ENCODE results near the gene OGFOD2. TPM values are rescaled to one million over a fixed set of nuclear protein-coding genes. Genes with fewer than 3 reads are reported as not detected.
A peak's percentile ranks its signal among the peaks of the same experiment; 100 is the strongest.

OGFOD2 gene
- total and polyA plus RNA-seq, 2 of the 13 experiments (the other 11 are each of a cell fraction or from before 2014, with no cell fraction given) = 13.2 to 14.6 TPM

DNA sequence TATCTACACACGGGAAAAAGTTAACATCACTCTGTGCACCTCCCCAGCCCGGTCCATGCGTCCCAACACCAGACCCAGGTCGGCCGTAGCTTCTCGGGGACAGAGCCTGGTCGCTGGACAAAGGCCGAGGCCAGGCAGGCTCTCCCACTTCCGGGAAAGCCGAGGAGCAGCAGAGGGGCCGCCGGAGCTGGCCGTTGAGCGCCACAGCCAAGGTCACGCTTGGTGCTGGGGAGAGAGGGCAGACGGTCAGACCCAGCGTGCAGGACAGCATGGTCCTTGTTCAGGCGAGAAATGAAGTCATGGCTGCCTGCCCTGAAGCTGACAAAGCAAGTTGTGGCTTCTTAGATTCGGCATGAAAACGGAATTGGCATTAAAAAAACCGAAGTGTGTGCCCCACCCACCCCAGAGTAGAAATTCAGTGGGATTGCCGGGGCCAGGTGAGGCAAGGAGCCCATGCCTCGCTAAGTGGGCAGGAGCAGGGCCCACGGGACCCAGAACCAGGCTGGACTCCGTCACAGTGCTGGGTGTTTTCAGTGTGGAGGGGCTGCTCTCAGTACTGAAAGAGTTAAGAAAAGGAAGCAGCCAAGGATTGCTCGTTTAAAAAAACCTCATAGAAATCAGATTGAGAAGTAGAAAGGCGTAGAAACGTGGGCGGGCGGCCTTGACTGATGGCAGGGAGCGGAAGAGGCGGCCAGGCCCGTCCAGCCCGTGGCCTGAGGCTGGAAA, 9.7 kb downstream of the OGFOD2 start (continued):
- TF ChIP-seq, protein P1, sequence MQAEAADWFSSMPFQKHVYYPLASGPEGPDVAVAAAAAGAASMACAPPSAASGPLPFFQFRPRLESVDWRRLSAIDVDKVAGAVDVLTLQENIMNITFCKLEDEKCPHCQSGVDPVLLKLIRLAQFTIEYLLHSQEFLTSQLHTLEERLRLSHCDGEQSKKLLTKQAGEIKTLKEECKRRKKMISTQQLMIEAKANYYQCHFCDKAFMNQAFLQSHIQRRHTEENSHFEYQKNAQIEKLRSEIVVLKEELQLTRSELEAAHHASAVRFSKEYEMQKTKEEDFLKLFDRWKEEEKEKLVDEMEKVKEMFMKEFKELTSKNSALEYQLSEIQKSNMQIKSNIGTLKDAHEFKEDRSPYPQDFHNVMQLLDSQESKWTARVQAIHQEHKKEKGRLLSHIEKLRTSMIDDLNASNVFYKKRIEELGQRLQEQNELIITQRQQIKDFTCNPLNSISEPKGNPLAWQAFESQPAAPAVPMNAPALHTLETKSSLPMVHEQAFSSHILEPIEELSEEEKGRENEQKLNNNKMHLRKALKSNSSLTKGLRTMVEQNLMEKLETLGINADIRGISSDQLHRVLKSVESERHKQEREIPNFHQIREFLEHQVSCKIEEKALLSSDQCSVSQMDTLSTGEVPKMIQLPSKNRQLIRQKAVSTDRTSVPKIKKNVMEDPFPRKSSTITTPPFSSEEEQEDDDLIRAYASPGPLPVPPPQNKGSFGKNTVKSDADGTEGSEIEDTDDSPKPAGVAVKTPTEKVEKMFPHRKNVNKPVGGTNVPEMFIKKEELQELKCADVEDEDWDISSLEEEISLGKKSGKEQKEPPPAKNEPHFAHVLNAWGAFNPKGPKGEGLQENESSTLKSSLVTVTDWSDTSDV (CRISPR knock-in tag; IDR thresholded peaks at IDR 0.05) = 0 out of 2 replicates have a peak, but pooled peaks have one; percentile 29
- TF ChIP-seq PHF8 (CRISPR knock-in tag; IDR thresholded peaks at IDR 0.05) (peak; percentile 64), SNAI1 (CRISPR knock-in tag; IDR thresholded peaks at IDR 0.05; ENCODE audit: borderline replicate concordance) (no peak), ZFP62 (CRISPR knock-in tag; IDR thresholded peaks at IDR 0.05) (no peak), ZNF557 (CRISPR knock-in tag; IDR thresholded peaks at IDR 0.05) (peak; percentile 27; the same call in 1 of the 2 replicates), HCFC1 (IDR thresholded peaks at IDR 0.05; ENCODE audit: low read depth, low read length) (no peak), ZNF567 (CRISPR knock-in tag; IDR thresholded peaks at IDR 0.05; ENCODE audit: borderline replicate concordance) (no peak), ARNT (IDR thresholded peaks at IDR 0.05) (no peak), MAZ (IDR thresholded peaks at IDR 0.05; ENCODE audit: borderline replicate concordance, low read depth, low read length) (no peak), MAZ (CRISPR knock-in tag; IDR thresholded peaks at IDR 0.05; ENCODE audit: low read depth) (no peak), ZNF317 (CRISPR knock-in tag; IDR thresholded peaks at IDR 0.05) (0 out of 2 replicates have a peak, but pooled peaks have one; percentile 24), ASH2L (IDR thresholded peaks at IDR 0.05; ENCODE audit: insufficient read length, low read depth, low read length) (peak; percentile 19), TMF1 (CRISPR knock-in tag; IDR thresholded peaks at IDR 0.05; ENCODE audit: low read depth) (0 out of 2 replicates have a peak, but pooled peaks have one; percentile 27), HDAC1 (CRISPR knock-in tag; IDR thresholded peaks at IDR 0.05) (peak; percentile 79; the same call in 1 of the 2 replicates), ZFY (CRISPR knock-in tag; IDR thresholded peaks at IDR 0.05) (peak; percentile 79), ZNF678 (CRISPR knock-in tag; IDR thresholded peaks at IDR 0.05) (no peak), HIVEP1 (CRISPR knock-in tag; IDR thresholded peaks at IDR 0.05) (peak; percentile 86), AHR (CRISPR knock-in tag; IDR thresholded peaks at IDR 0.05) (0 out of 2 replicates have a peak, but pooled peaks have one; percentile 32)
- TF ChIP-seq, protein P2, sequence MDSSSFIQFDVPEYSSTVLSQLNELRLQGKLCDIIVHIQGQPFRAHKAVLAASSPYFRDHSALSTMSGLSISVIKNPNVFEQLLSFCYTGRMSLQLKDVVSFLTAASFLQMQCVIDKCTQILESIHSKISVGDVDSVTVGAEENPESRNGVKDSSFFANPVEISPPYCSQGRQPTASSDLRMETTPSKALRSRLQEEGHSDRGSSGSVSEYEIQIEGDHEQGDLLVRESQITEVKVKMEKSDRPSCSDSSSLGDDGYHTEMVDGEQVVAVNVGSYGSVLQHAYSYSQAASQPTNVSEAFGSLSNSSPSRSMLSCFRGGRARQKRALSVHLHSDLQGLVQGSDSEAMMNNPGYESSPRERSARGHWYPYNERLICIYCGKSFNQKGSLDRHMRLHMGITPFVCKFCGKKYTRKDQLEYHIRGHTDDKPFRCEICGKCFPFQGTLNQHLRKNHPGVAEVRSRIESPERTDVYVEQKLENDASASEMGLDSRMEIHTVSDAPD (CRISPR knock-in tag; IDR thresholded peaks at IDR 0.05) = 0 out of 2 replicates have a peak, but pooled peaks have one; percentile 61
- TF ChIP-seq, protein P3, sequence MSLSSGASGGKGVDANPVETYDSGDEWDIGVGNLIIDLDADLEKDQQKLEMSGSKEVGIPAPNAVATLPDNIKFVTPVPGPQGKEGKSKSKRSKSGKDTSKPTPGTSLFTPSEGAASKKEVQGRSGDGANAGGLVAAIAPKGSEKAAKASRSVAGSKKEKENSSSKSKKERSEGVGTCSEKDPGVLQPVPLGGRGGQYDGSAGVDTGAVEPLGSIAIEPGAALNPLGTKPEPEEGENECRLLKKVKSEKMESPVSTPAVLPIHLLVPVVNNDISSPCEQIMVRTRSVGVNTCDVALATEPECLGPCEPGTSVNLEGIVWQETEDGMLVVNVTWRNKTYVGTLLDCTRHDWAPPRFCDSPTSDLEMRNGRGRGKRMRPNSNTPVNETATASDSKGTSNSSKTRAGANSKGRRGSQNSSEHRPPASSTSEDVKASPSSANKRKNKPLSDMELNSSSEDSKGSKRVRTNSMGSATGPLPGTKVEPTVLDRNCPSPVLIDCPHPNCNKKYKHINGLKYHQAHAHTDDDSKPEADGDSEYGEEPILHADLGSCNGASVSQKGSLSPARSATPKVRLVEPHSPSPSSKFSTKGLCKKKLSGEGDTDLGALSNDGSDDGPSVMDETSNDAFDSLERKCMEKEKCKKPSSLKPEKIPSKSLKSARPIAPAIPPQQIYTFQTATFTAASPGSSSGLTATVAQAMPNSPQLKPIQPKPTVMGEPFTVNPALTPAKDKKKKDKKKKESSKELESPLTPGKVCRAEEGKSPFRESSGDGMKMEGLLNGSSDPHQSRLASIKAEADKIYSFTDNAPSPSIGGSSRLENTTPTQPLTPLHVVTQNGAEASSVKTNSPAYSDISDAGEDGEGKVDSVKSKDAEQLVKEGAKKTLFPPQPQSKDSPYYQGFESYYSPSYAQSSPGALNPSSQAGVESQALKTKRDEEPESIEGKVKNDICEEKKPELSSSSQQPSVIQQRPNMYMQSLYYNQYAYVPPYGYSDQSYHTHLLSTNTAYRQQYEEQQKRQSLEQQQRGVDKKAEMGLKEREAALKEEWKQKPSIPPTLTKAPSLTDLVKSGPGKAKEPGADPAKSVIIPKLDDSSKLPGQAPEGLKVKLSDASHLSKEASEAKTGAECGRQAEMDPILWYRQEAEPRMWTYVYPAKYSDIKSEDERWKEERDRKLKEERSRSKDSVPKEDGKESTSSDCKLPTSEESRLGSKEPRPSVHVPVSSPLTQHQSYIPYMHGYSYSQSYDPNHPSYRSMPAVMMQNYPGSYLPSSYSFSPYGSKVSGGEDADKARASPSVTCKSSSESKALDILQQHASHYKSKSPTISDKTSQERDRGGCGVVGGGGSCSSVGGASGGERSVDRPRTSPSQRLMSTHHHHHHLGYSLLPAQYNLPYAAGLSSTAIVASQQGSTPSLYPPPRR (CRISPR knock-in tag; IDR thresholded peaks at IDR 0.05; ENCODE audit: borderline replicate concordance) = peak; percentile 75; the same call in 1 of the 2 replicates
- TF ChIP-seq, protein P4, sequence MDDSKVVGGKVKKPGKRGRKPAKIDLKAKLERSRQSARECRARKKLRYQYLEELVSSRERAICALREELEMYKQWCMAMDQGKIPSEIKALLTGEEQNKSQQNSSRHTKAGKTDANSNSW (CRISPR knock-in tag; IDR thresholded peaks at IDR 0.05; ENCODE audit: borderline replicate concordance) = no peak

All from HepG2 (cell line).